SK-MEL-5 (cell line): ENCODE measurements around the gene NMT1. TPM values are rescaled to one million over a fixed set of nuclear protein-coding genes. Genes with fewer than 3 reads are reported as not detected.
A peak's percentile ranks its signal among the peaks of the same experiment; 100 is the strongest.

Experiments
- DNase-seq: peaks from one replicate; pipeline ENCODE4 v3.0.0-alpha.2; 2016; ENCODE audit warnings: low read depth, low spot score
- in situ Hi-C: cut with HindIII; loops from 2 replicates; pipeline ENCODE4 v1.10.0; 2016; ENCODE audit warnings: low sequenced_read_pairs, high pct_unique_total_duplicates, low pct_unique_long_range_greater_than_20kb
- polyA plus RNA-seq, 2 experiments: library from polyadenylated mRNA; depleted of rRNA; stranded (reverse); fragments of >200 nt; gene quantifications; 2 replicates each; pipeline ENCODE4 v1.2.3, GENCODE V29; 2015
- total RNA-seq: library from RNA; depleted of rRNA; stranded (reverse); fragments of >200 nt; shearing (Covaris generic); gene quantifications from 2 replicates; pipeline ENCODE4 v1.2.3, GENCODE V29; 2014; rRNA removed

Gene NMT1
- total RNA-seq, result 71.5 and 78.0 TPM in 2 replicates
- 71.8 and 85.7 TPM in 2 replicates for polyA plus RNA-seq (2015; cell fraction: cytosol; rRNA removed)
- 61.5 and 64.3 TPM in 2 replicates for polyA plus RNA-seq (2015; cell fraction: nucleus; rRNA removed)

GRCh38 chr17:45060797-45061605 lies at the start of gene NMT1:
Gene NMT1, plus strand, starts transcription at chr17:45061317. Its CDS starts 13 bp downstream, at chr17:45061330.
- in situ Hi-C loops, result no loop called here
- DNase-seq, result peak; percentile 100

GRCh38 chr17:45011767-45012166 lies 49.4 kb upstream of the NMT1 start:
- in situ Hi-C loops, result no loop called here
- DNase-seq, result no peak

GRCh38 chr17:45013021-45013997 lies 47.8 kb upstream of the NMT1 start:
- in situ Hi-C loops, result no loop called here
- no peak for DNase-seq

- DNase-seq, result no peak
- in situ Hi-C loops, result no loop called here
These were observed 44.9 kb upstream of the NMT1 start for GRCh38 chr17:45016237-45016636.

- peak; percentile 44 for DNase-seq
- in situ Hi-C loops, result no loop called here
These were observed 44.3 kb upstream of the NMT1 start for GRCh38 chr17:45016823-45017222.

- in situ Hi-C loops, result no loop called here
- no peak for DNase-seq
These were observed 42.6 kb upstream of the NMT1 start for GRCh38 chr17:45018514-45018847.

GRCh38 chr17:45018848-45019711 lies 42.0 kb upstream of the NMT1 start:
- in situ Hi-C loops, result no loop called here
- peak; percentile 49 for DNase-seq

GRCh38 chr17:45020354-45021138 lies 40.6 kb upstream of the NMT1 start:
- no peak for DNase-seq

GRCh38 chr17:45021607-45022287 lies 39.4 kb upstream of the NMT1 start:
- DNase-seq, result peak; percentile 38
- in situ Hi-C loops, result no loop called here

More at GRCh38 chr17:45020354-45021138, 40.6 kb upstream of the NMT1 start:
- in situ Hi-C loops, result no loop called here

- in situ Hi-C loops, result no loop called here
- no peak for DNase-seq
These were observed 38.8 kb upstream of the NMT1 start for GRCh38 chr17:45022288-45022648.

GRCh38 chr17:45022655-45023339 lies 38.3 kb upstream of the NMT1 start:
- in situ Hi-C loops, result no loop called here

GRCh38 chr17:45029096-45029495 lies 32.0 kb upstream of the NMT1 start:
- no peak for DNase-seq
- in situ Hi-C loops, result no loop called here

More at GRCh38 chr17:45022655-45023339, 38.3 kb upstream of the NMT1 start:
- no peak for DNase-seq

- in situ Hi-C loops, result no loop called here
- no peak for DNase-seq
These were observed 31.2 kb upstream of the NMT1 start for GRCh38 chr17:45029758-45030423.

- in situ Hi-C loops, result no loop called here
These were observed 30.4 kb upstream of the NMT1 start for GRCh38 chr17:45030733-45031132.

More at GRCh38 chr17:45030733-45031132, 30.4 kb upstream of the NMT1 start:
- DNase-seq, result no peak
